Fibroblast of skin of left quadriceps (primary cell): Measurements from ENCODE around the gene ARPP19.
"Not testable (repeated sequence)": the region's sequence is repeated elsewhere in the genome, so short reads cannot be mapped to it uniquely, and the experiment has no call there.

Experiments
- DNase-seq, 2 experiments: peaks; one replicate each; pipeline ENCODE4 v3.0.0-alpha.2; 2013; ENCODE audit warnings: low read depth in 2 of 2

ARPP19 gene

GRCh38 chr15:52512869-52513268, 56.0 kb downstream of the ARPP19 start:
- DNase-seq: not testable (repeated sequence)

DNA sequence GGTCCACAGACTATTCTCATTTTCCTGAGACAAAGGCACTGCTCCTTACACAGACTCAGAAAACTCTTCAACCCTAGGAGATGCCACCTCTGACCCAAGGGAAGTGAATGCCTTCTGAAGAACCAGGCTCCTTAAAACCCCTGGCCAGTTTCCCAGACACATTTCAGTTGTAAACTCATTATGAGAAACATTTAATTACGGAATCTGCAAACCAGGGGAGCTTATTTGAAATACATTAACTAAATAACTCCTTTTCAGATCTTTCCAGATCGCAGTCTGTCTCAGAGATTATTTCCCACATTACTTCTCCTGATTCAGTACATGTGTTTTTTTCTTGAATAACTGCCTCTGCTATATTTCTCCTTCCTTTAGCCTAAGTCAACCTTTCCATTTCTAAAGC, 57.7 kb downstream of the ARPP19 start:
- DNase-seq: no peak

DNA sequence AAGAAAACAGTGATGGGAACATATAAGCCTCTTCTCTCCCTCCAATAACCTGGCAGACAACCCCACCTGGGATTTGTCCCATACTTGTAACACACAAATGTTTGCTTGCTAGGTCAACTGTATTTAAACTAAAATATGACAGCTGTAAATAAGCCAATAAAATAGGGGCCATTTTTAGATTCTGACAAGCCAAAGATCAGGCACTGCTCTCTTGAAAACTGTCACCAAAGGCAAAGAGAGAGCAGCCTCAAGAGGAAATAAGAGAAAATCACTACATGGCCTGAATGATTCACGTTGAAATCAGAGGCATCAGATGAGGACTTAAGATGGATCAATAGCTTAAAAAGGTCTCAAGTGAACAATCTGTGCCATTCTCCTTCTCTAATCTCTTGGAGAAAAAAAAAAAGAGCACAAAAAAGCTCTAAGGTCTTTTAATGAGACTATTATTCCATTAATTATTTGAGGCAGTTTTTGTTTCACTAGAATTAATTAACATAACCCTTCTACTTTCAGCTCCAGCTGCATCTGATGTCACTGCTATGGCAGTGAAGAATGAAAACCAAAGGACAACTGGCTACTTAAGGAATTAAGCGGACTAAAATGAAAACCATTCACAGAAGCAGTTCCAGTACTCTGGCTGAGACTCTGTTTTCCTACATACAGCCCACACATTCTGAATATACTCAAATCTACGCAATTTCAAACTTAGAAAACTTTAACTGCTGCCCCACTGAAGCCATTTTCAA, 59.2 kb downstream of the ARPP19 start:
- DNase-seq: no peak

- no peak for DNase-seq
Observed at GRCh38 chr15:52506549-52506948, 62.3 kb downstream of the ARPP19 start.

DNA sequence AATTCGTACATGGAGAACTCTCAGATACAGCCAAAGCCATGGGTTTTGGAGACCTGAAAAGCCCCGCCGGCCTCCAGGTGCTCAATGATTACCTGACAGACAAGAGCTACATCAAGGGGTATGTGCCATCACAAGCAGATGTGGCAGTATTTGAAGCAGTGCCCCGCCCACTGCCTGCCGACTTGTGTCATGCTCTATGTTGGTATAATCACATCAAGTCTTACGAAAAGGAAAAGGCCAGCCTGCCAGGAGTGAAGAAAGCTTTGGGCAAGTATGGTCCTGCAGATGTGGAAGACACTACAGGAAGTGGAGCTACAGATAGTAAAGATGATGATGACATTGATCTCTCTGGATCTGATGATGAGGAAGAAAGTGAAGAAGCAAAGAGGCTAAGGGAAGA, 63.7 kb downstream of the ARPP19 start:
- DNase-seq: no peak

- no peak for DNase-seq
Observed at GRCh38 chr15:52503788-52504496, 64.9 kb downstream of the ARPP19 start.

DNA sequence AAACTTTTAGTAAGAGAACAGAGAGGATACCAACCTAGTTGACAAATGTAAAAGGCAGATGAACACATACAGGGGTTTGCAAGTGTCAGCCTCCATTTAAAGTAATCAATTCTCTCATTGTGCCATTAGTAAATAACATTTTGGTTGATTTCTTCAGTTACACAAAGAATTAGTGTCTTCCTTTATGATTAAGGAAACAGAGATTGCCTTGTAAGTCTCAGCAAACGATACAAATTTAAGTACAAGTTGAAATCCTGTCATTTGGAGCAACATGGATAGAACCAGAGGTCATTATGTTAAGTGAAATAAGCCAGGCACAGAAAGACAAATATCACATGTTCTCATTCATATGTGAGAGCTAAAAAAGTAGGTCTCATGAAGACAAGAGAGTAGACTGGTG, 66.2 kb downstream of the ARPP19 start:
- DNase-seq: no peak

DNA sequence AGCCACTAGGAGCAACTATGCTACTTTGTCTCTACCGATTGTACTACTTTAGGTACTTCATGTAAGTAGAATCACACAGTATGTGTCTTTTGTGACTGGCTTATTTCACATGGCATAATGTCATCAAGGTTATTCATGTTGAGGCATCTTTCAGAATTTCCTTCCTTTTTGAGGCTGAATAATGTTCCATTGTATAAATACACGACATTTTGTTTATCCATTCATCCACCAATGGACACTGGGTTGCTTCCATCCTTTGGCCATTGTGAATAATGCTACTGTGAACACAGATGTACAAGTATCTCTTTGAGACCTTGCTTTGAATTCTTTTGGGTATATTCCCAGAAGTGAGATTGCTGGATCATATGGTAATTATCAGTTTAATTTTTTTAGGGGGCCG, 69.3 kb downstream of the ARPP19 start:
- no peak for DNase-seq

DNA sequence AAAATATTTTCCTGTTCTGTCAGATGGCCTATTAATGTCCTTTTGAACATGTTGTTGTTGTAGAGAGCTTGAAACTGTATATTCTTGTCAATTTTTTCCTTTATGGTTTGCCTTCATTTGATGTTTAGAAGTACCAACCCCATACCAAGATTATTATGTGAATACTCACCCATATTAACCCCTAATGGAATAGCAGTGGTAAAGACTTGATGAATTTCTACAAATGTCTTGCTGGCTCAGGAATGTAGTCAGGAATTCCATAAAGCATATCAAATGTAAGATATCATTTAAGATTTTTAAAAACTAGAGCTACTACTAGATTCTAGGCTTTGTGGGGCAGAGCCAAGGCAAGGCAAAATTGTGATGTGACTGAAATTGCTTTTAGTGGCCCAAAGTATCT, 70.1 kb downstream of the ARPP19 start:
- no peak for DNase-seq
